Measurements from ENCODE around the gene PRKCQ.

The PRKCQ gene

DNA sequence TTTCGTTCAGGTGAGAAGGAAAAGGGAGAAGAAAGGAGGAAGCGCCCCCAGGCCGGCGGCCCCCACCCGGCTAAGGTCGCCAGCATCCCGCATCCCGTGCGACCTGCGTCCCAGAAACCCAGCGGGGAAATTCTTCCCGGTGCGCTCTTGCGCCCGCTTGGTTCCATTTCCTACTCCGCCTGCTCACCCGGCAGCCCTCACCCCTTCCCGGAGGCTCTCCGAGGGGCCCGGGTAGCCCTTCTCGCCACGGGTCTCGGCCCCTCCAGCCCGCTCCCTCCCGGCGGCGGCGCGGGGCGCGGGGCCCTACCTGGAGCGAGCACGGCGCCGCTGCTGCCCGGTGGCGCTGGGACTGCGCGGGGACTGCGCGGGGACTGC, at the start of gene PRKCQ:
Gene PRKCQ, minus strand, starts transcription at position 373 of the 375 bp plus-strand sequence. CDS start 65,141 bp downstream, outside the sequence.
- DNase-seq (ENCODE audit: low read depth in 2 of 3, low spot score in 1 of 3): no peak

DNA sequence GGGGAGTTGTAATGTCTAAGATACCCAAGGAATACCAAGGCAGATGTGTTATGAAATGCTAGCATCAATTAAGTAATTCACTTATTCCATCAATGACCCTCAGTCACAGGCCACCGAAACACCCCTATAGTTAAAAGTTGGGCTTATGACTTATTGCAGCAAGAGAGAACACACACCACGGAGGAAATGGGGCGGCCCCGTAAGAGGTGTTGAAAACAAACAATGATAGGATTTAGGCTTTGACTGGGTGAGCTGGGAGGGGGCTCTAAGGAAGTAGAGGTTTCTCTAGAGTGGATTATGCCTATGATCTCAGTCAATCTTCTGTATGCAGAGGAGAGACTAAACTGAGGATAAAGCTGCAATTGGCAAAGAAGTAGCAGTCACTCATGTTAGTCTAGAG, 45.4 kb upstream of the PRKCQ start:
- no peak for DNase-seq (ENCODE audit: low read depth in 2 of 3, low spot score in 1 of 3)

DNA sequence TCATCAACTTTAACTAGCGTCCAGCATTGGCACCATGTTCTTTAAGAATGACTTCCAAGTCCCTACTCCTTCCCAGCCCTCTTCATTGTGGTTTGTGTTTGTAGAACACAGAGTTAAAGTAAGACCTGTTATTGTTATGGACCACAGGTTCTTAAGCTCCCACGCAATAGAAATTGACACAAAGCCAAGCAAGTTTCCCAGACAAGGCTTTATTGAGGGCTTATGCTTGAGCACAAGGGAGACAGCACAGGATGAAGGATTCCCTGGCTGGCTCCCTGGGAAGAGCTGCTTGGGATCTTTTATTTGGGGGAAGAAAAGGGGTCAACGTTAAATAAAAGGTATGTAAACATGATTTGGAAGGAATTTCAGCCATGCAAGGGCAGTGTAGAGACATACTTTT, 44.3 kb upstream of the PRKCQ start:
- DNase-seq (ENCODE audit: low read depth in 2 of 3, low spot score in 1 of 3): no peak

GRCh38 chr10:6622921-6623320, 42.8 kb upstream of the PRKCQ start:
- no peak for DNase-seq (ENCODE audit: low read depth in 2 of 3, low spot score in 1 of 3)

- no peak for DNase-seq (ENCODE audit: low read depth in 2 of 3, low spot score in 1 of 3)
These were observed 41.5 kb upstream of the PRKCQ start for GRCh38 chr10:6621536-6621935.

- no peak for DNase-seq (ENCODE audit: low read depth in 2 of 3, low spot score in 1 of 3)
These were observed 39.6 kb upstream of the PRKCQ start for GRCh38 chr10:6619660-6620059.

- no peak for DNase-seq (ENCODE audit: low read depth in 2 of 3, low spot score in 1 of 3)
These were observed 38.3 kb upstream of the PRKCQ start for GRCh38 chr10:6618340-6618739.

DNA sequence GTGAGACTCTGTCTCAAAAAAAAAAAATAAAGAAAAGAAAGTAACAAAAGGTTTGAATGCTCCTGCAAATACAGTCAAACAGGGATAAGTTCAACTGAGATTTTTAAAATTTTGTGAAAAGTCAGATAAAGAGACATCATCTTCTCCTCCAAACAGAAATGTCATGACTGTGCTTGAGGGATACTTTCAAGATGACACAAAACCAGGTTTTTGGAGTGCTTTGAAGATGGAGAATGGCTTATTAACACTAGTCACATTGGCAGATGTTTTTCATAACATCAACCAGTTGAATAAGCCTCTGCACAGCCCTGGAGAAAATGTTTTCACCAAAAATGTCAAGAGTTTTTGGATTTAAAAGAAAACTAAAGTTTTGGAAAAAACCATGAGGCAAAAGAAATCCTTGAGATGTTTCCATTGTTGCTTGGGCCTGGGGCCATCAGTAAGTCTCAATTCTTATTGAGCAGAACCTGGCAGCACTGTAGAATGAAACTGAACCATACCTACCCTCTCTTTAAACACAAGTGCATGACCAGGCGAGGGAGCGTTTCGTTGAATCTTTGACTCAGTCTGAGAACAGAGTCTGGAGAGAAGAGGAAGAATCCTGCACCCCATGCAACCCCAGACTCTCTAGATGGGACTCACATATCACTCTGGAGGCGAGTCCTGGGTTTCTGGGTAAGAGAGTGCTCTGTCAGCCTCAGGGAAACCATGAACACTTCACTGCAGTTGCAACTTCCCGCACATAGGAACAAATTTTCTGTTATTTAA, 37.4 kb upstream of the PRKCQ start:
- no peak for DNase-seq (ENCODE audit: low read depth in 2 of 3, low spot score in 1 of 3)

GRCh38 chr10:6615971-6616370, 35.9 kb upstream of the PRKCQ start:
- no peak for DNase-seq (ENCODE audit: low read depth in 2 of 3, low spot score in 1 of 3)

GRCh38 chr10:6612371-6612770, 32.3 kb upstream of the PRKCQ start:
- DNase-seq (ENCODE audit: low read depth in 2 of 3, low spot score in 1 of 3): no peak

- no peak for DNase-seq (ENCODE audit: low read depth in 2 of 3, low spot score in 1 of 3)
These were observed 30.6 kb upstream of the PRKCQ start for GRCh38 chr10:6610647-6611046.

GRCh38 chr10:6609625-6610024, 29.5 kb upstream of the PRKCQ start:
- DNase-seq (ENCODE audit: low read depth in 2 of 3, low spot score in 1 of 3): no peak

- DNase-seq (ENCODE audit: low read depth in 2 of 3, low spot score in 1 of 3): no peak
These were observed 27.7 kb upstream of the PRKCQ start for GRCh38 chr10:6607778-6608177.

DNA sequence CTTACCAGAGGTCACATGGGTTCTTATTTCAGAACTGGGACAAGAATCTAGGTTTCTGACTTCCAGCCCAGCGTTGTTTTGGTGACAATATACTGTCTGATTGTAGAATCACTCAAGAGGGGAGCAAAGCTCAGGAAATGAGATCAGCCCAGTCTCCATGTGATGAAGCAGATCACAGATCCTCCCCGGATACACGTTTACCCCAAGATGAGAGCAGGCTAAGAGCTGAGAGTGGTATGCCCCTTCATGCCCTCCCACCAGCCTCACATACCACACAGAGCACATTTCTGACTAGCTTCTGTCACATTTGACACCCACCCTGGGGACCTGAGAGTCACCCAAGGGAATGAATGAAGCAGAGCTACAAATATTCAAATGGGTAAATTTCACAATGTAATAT, 27.1 kb upstream of the PRKCQ start:
- DNase-seq (ENCODE audit: low read depth in 2 of 3, low spot score in 1 of 3): peak in 1 of 3 donors; percentile 62

- DNase-seq (ENCODE audit: low read depth in 2 of 3, low spot score in 1 of 3): no peak
These were observed 23.4 kb upstream of the PRKCQ start for GRCh38 chr10:6603142-6604125.

DNA sequence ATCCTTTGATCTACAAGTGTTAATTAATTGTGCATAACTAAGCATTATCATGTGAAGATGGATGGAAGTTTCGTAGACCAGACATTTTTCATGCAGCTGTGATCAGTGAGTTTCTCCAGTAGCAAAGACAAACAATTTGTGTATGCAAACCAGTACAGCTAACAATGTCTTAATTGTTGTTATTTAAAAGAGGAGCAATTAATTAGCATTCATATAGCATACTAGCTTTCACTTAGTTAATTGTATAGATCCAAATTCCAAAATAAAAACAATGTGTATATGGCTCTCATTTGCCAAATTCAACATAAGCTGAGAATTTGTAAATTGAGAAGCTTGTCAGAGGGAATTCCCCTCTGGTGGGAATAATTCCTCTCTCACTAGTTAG, 22.6 kb upstream of the PRKCQ start:
- no peak for DNase-seq (ENCODE audit: low read depth in 2 of 3, low spot score in 1 of 3)

GRCh38 chr10:6602026-6602699, 22.1 kb upstream of the PRKCQ start:
- no peak for DNase-seq (ENCODE audit: low read depth in 2 of 3, low spot score in 1 of 3)

DNA sequence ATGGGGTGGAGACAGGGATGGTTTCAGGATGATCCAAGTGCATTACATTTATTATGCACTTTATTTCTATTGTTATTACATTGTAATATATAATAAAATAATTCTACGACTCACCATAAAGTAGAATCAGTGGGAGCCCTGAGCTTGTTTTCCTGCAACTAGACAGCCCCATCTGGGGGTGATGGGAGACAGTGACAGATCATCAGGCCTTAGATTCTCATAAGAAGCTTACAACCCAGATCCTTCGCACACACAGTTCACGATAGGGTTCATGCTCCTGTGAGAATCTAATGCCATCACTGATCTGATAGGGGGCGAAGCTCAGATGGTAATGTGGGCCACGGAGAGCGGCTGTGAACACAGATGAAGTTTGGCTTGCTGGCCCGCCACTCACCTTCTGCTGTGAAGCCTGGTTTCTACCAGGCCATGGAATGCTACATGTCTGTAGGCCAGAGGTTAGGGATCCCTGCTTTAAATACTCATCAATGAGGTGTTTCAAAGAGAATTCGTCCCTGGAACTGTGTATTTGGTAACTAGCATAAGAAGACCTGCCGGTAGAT, 21.2 kb upstream of the PRKCQ start:
- DNase-seq (ENCODE audit: low read depth in 2 of 3, low spot score in 1 of 3): no peak

DNA sequence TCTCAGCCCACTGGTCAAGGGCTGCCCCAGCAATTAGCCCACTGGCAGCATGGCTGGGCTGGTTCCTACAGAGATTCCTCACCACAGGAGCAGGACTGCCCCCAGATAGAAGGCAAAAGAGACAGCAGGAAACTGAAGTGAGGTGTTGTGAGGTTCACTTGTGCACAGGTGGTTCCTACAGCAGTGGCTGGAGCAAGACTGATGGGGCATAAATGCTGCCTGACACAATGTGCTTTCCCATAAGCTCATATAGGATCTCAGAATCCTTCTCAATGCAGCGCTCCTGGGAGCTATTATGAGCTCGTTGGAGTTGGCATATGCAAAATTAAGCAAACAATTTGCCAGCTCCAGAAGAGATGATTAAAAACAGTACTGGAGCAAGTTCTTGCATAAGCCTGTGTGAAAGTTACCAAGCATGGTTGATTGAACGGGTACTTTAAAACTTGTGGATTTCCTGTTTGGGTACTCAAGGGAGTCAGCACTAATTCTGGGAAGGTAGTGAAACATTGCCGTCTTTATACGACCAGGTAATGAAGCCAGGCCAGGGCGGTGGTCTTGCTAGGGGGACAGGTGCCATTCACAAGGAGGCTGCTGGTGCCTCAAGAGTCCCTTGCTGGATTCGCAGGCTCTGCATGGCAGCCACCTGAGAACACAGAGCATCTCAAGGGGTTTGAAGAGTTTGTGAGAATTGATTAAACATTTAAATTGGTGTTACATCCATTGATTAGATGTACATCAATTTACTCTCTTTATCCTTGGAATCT, 20.3 kb upstream of the PRKCQ start:
- no peak for DNase-seq (ENCODE audit: low read depth in 2 of 3, low spot score in 1 of 3)

- no peak for DNase-seq (ENCODE audit: low read depth in 2 of 3, low spot score in 1 of 3)
These were observed 18.6 kb upstream of the PRKCQ start for GRCh38 chr10:6598679-6599078.

DNA sequence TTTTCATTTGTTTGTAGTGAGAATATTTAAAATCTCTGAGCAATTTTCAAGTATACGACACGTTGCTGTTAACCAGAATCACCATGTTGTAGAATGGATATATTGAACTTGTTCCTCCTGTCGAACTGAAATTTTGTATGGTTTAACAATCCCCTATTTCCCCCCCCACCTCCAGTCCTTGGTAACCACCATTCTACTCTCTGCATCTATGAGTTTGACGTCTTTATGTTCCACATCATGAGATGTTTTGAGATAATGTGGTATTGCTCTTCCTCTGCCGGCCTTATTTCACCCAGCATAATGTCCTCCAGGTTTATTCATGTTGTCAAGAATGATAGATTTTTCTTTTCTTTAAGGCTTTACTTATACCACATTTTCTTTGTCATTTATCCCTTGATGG, 17.4 kb upstream of the PRKCQ start:
- DNase-seq (ENCODE audit: low read depth in 2 of 3, low spot score in 1 of 3): no peak
